CD4-positive, alpha-beta memory T cell (primary cell): ENCODE measurements around the gene SRPK3. TPM values are rescaled to one million over a fixed set of nuclear protein-coding genes. Genes with fewer than 3 reads are reported as not detected.
A peak's percentile ranks its signal among the peaks of the same experiment; 100 is the strongest.
"Not testable (repeated sequence)": the region's sequence is repeated elsewhere in the genome, so short reads cannot be mapped to it uniquely, and the experiment has no call there.

Experiments used
- CTCF ChIA-PET: fragments of 350-600 bp; sonication (Branson Sonifier 250); formaldehyde crosslinking; loops from one replicate; lab custom pipeline; 2021; ENCODE audit warnings: inconsistent platforms; ENCODE audit not compliant: partially characterized antibody; lab: Charles Lee
- POLR2A ChIA-PET: fragments of 350-600 bp; sonication (Branson Sonifier 250); formaldehyde crosslinking; loops from one replicate; lab custom pipeline; 2021; ENCODE audit not compliant: partially characterized antibody; lab: Charles Lee
- DNase-seq, 5 donors: peaks; one replicate each; pipeline versions ENCODE4 v3.0.0 to v3.0.0-alpha.2; 2020 to 2022; ENCODE audit warnings: mixed read lengths in 1 of 5
- H3K27ac ChIP-seq: one replicate; pipeline ENCODE4 v1.7.0; 2013; ENCODE audit warnings: low read depth, low read length
- H3K27me3 ChIP-seq: 2 replicates; pipeline ENCODE4 v1.7.0; 2013; ENCODE audit warnings: mild to moderate bottlenecking, low read length, moderate library complexity; ENCODE audit not compliant: insufficient read depth
- H3K36me3 ChIP-seq: 2 replicates; pipeline ENCODE4 v1.7.0; 2013; ENCODE audit warnings: mild to moderate bottlenecking, low read length, moderate library complexity; ENCODE audit not compliant: insufficient read depth
- H3K4me1 ChIP-seq: 2 replicates; pipeline ENCODE4 v1.7.0; 2013; ENCODE audit warnings: mild to moderate bottlenecking, low read length, moderate library complexity; ENCODE audit not compliant: insufficient read depth
- H3K4me3 ChIP-seq, 2 donors: one replicate each; pipeline ENCODE4 v1.7.0; 2013; ENCODE audit warnings: low read length in 2 of 2, mild to moderate bottlenecking in 1 of 2
- H3K9me3 ChIP-seq, 2 donors: one replicate each; pipeline ENCODE4 v1.7.0; 2013; ENCODE audit warnings: low read length in 2 of 2, control low read depth in 1 of 2; ENCODE audit not compliant: control insufficient read depth in 1 of 2
- H3K27ac Mint-ChIP-seq, 7 donors: one replicate each; pipeline ENCODE4 v1.8.0; 2020 to 2021; ENCODE audit warnings: mixed read lengths in 7 of 7, mild to moderate bottlenecking in 6 of 7, inconsistent platforms in 3 of 7, moderate library complexity in 3 of 7
- H3K27me3 Mint-ChIP-seq, 2 donors: one replicate each; pipeline ENCODE4 v1.8.0; 2020 to 2021; ENCODE audit warnings: mixed read lengths in 2 of 2
- H3K36me3 Mint-ChIP-seq, 2 donors: one replicate each; pipeline ENCODE4 v1.8.0; 2020 to 2021; ENCODE audit warnings: mixed read lengths in 2 of 2, inconsistent platforms in 1 of 2, mild to moderate bottlenecking in 1 of 2
- H3K4me1 Mint-ChIP-seq, 4 donors: one replicate each; pipeline ENCODE4 v1.8.0; 2020 to 2021; ENCODE audit warnings: mixed read lengths in 4 of 4, mild to moderate bottlenecking in 1 of 4
- H3K4me3 Mint-ChIP-seq, 8 donors: one replicate each; pipeline ENCODE4 v1.8.0; 2020 to 2021; ENCODE audit warnings: mixed read lengths in 8 of 8, mild to moderate bottlenecking in 7 of 8, moderate library complexity in 6 of 8, inconsistent platforms in 3 of 8
- H3K9me3 Mint-ChIP-seq, 8 donors: one replicate each; pipeline ENCODE4 v1.8.0; 2020 to 2021; ENCODE audit warnings: mixed read lengths in 8 of 8, mild to moderate bottlenecking in 5 of 8, inconsistent platforms in 3 of 8, moderate library complexity in 1 of 8
- intact Hi-C: fragments of 100-400 bp; cut with micrococcal nuclease; formaldehyde crosslinking; loops from one replicate; pipeline ENCODE4 v1.15.1; 2023
- polyA plus RNA-seq, 2 donors: library from polyadenylated mRNA; unstranded; fragments of 300-500 nt; fragmentation: Illumina TruSeq; gene quantifications; one replicate each; pipeline ENCODE4 v1.2.3, GENCODE V29; 2021
- total RNA-seq, 2 experiments: library from RNA; stranded (reverse); gene quantifications; one replicate each; pipeline ENCODE4 v1.2.3, GENCODE V29; 2021

SRPK3 gene
- total and polyA plus RNA-seq, 4 experiments from 2014 or later = not detected

- not testable (repeated sequence) for H3K36me3 Mint-ChIP-seq, DNase-seq, H3K9me3 ChIP-seq, H3K27ac Mint-ChIP-seq, H3K27me3 ChIP-seq, H3K27ac ChIP-seq, H3K4me3 ChIP-seq, H3K9me3 Mint-ChIP-seq, H3K27me3 Mint-ChIP-seq, H3K36me3 ChIP-seq
- intact Hi-C loops = loop anchor here (5.0 kb wide), 1 partner anchor 84 kb away; the partner anchor contains the start of gene AVPR2
- H3K4me1 ChIP-seq = peaks cover 56% of the 10 kb centered on the region
- POLR2A ChIA-PET = interaction anchor here (2.9 kb wide), 1 partner anchor 107 kb away, joined by 10 read pairs; the partner anchor contains the start of gene ARHGAP4
- CTCF ChIA-PET = interaction anchor here (1.3 kb wide), 1 partner anchor 129 kb away, joined by 3 read pairs; no protein-coding TSS in a partner anchor
- Mint-ChIP-seq H3K4me1 (peaks cover 31 to 61% (median 47%) of the 10 kb centered on the region in 4 donors), H3K4me3 (peak overlapping the region in 4 of 8 donors; percentile 7 to 59 (median 44))
These were observed 37.2 kb downstream of the SRPK3 start for GRCh38 chrX:153818064-153818463.

DNA sequence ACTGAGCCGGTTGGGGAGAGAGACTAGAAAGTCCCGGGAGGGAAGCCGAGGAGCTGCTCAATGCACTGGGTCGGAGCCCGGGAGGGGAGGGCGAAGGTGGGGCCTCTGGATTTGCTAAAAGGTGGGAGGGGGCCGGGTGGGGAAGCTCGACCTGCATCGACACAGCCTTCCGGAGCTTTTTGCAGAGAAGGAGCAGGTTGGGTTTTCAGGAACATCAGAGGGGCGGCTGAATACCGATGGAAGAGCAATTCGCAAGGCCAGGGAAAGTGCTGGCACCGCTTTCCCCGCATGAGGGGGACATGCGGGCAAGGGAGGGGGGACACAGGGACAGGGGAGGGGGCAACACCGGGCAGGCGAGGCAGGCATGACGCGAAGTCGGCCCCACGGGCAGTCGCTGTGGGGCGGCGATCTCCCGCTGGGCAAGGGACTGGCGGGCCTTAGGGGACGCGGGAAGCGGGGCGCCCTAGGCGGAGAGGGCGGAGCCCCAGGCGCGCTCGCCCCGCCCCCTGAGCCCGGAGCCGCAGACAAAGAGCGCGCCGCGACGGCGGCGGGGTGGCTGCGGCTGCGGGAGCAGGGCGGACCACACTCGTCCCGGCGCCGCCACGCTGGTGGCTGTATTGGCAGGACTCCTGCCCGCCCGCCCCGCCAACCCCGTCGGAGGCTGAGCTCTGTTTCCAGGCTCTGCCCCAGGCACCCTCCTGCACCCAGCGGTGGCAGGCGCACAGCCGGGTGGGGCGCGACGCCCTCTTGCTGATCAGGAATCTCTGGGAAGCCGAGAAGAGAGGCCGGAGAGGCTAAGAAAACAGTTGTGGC, 37.9 kb downstream of the SRPK3 start:
- ChIA-PET CTCF (interaction anchor here (1.2 to 1.3 kb wide), 3 partner anchors 107 to 132 kb away, joined by 3 read pairs; partner anchors contain the start of gene ARHGAP4), POLR2A (interaction anchor here (0.5 to 2.9 kb wide), 4 partner anchors 24 to 131 kb away, joined by 3 to 10 read pairs (median 4); partner anchors contain the start of genes ARHGAP4, IDH3G and SSR4)
- Mint-ChIP-seq H3K27me3 (no peaks in the 10 kb centered on the region), H3K4me1 (peaks cover 33 to 62% (median 47%) of the 10 kb centered on the region in 4 donors), H3K4me3 (peak overlapping the region; percentile 43 to 74 (median 56)), H3K9me3 (peaks cover 0 to 2% (median 0%) of the 10 kb centered on the region in 8 donors), H3K36me3 (no peaks in the 10 kb centered on the region), H3K27ac (no peak overlapping the region)
- peak; percentile 45 to 53 (median 49) for DNase-seq
- Histone ChIP-seq H3K27ac (no peak overlapping the region), H3K4me3 (no peak overlapping the region), H3K27me3 (no peaks in the 10 kb centered on the region), H3K9me3 (no peaks in the 10 kb centered on the region), H3K36me3 (no peaks in the 10 kb centered on the region), H3K4me1 (peaks cover 59% of the 10 kb centered on the region)
- intact Hi-C loops = loop anchor here (5.0 kb wide), 1 partner anchor 84 kb away; the partner anchor contains the start of gene AVPR2

GRCh38 chrX:153819384-153820040, 38.7 kb downstream of the SRPK3 start:
- ChIA-PET POLR2A (interaction anchor here (0.5 to 2.9 kb wide), 4 partner anchors 25 to 130 kb away, joined by 3 to 10 read pairs (median 4); partner anchors contain the start of genes ARHGAP4, IDH3G and SSR4), CTCF (interaction anchor here (1.2 to 1.3 kb wide), 3 partner anchors 106 to 131 kb away, joined by 3 read pairs; partner anchors contain the start of gene ARHGAP4)
- Mint-ChIP-seq H3K4me3 (peak overlapping the region; percentile 41 to 67 (median 54)), H3K4me1 (peaks cover 37 to 67% (median 52%) of the 10 kb centered on the region in 4 donors), H3K9me3 (peaks cover 0 to 2% (median 0%) of the 10 kb centered on the region in 8 donors), H3K27me3 (no peaks in the 10 kb centered on the region), H3K27ac (peak overlapping the region in 2 of 7 donors; percentile 48 to 68), H3K36me3 (no peaks in the 10 kb centered on the region)
- H3K27me3 ChIP-seq = no peaks in the 10 kb centered on the region
- no peaks in the 10 kb centered on the region for H3K36me3 ChIP-seq
- H3K4me3 ChIP-seq = no peak overlapping the region
- intact Hi-C loops = loop anchor here (5.0 to 10.0 kb wide), 2 partner anchors 65 to 83 kb away; partner anchors contain the start of genes AVPR2 and L1CAM
- H3K27ac ChIP-seq = no peak overlapping the region
- no peak for DNase-seq
- H3K4me1 ChIP-seq = peaks cover 62% of the 10 kb centered on the region
- H3K9me3 ChIP-seq = no peaks in the 10 kb centered on the region

DNA sequence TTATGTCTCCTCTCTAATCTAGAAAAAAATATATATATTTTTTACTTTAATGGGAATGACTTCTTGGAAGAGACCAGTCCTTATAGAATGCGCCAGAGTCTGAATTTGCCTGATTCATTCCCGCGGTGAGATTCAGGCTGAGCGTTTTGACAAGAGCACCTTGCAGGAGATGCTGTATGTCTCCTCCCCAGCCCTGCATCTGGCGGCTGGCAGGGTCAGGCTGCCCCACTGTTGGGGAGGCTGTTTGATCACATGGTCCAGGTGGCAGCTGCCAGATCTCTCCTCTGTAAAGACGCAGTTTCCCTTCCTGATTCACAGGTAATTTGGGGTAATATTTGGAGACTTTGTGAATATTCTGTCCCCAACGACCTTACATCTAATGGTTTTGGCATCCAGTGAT, 39.8 kb downstream of the SRPK3 start:
- Histone ChIP-seq H3K27me3 (no peaks in the 10 kb centered on the region), H3K4me1 (peaks cover 62% of the 10 kb centered on the region), H3K9me3 (no peaks in the 10 kb centered on the region), H3K36me3 (no peaks in the 10 kb centered on the region), H3K4me3 (no peak overlapping the region), H3K27ac (no peak overlapping the region)
- Mint-ChIP-seq H3K36me3 (no peaks in the 10 kb centered on the region), H3K27me3 (no peaks in the 10 kb centered on the region), H3K4me1 (peaks cover 31 to 67% (median 50%) of the 10 kb centered on the region in 4 donors), H3K4me3 (peak overlapping the region in 7 of 8 donors; percentile 4 to 89 (median 47)), H3K9me3 (peaks cover 0 to 2% (median 0%) of the 10 kb centered on the region in 8 donors), H3K27ac (peak overlapping the region in 3 of 7 donors; percentile 46 to 48 (median 47))
- ChIA-PET CTCF (interaction anchor here (1.3 kb wide), 1 partner anchor 105 kb away, joined by 3 read pairs; the partner anchor contains the start of gene ARHGAP4), POLR2A (interaction anchor here (1.6 kb wide), 1 partner anchor 86 kb away, joined by 3 read pairs; no protein-coding TSS in a partner anchor)
- intact Hi-C loops = loop anchor here (10.0 kb wide), 1 partner anchor 64 kb away; the partner anchor contains the start of gene L1CAM
- no peak for DNase-seq

GRCh38 chrX:153821066-153821465, 40.2 kb downstream of the SRPK3 start:
- DNase-seq = no peak
- intact Hi-C loops = loop anchor here (10.0 kb wide), 1 partner anchor 64 kb away; the partner anchor contains the start of gene L1CAM
- H3K4me3 Mint-ChIP-seq = peak overlapping the region in 7 of 8 donors; percentile 20 to 89 (median 52)
- no peaks in the 10 kb centered on the region for H3K27me3 Mint-ChIP-seq
- peaks cover 31 to 69% (median 51%) of the 10 kb centered on the region in 4 donors for H3K4me1 Mint-ChIP-seq
- Histone ChIP-seq H3K27me3 (no peaks in the 10 kb centered on the region), H3K4me1 (peaks cover 62% of the 10 kb centered on the region), H3K36me3 (no peaks in the 10 kb centered on the region), H3K9me3 (no peaks in the 10 kb centered on the region), H3K27ac (no peak overlapping the region), H3K4me3 (no peak overlapping the region)
- ChIA-PET CTCF (no interaction called here), POLR2A (no interaction called here)
- no peaks in the 10 kb centered on the region for H3K36me3 Mint-ChIP-seq
- H3K9me3 Mint-ChIP-seq = peaks cover 0 to 2% (median 0%) of the 10 kb centered on the region in 8 donors
- peak overlapping the region in 6 of 7 donors; percentile 48 to 90 (median 74) for H3K27ac Mint-ChIP-seq

GRCh38 chrX:153824348-153824747, 43.5 kb downstream of the SRPK3 start:
- Histone ChIP-seq H3K36me3 (no peaks in the 10 kb centered on the region), H3K4me1 (peaks cover 60% of the 10 kb centered on the region), H3K27me3 (no peaks in the 10 kb centered on the region), H3K4me3 (no peak overlapping the region), H3K27ac (no peak overlapping the region), H3K9me3 (no peaks in the 10 kb centered on the region)
- Mint-ChIP-seq H3K4me1 (peaks cover 36 to 74% (median 55%) of the 10 kb centered on the region in 4 donors), H3K27ac (peak overlapping the region in 1 of 7 donors; percentile 21), H3K27me3 (no peaks in the 10 kb centered on the region), H3K4me3 (no peak overlapping the region), H3K36me3 (no peaks in the 10 kb centered on the region), H3K9me3 (no peaks in the 10 kb centered on the region)
- POLR2A ChIA-PET = no interaction called here
- DNase-seq = no peak
- intact Hi-C loops = loop anchor here (10.0 kb wide), 1 partner anchor 60 kb away; the partner anchor contains the start of gene L1CAM
- CTCF ChIA-PET = no interaction called here
